HG02981 (cell line): ENCODE results near the gene KTI12.

Source experiments
- ATAC-seq: cut with Tn5 transposase; IDR thresholded peaks from one replicate; pipeline ENCODE4 v1.9.1; 2021; ENCODE audit warnings: mild to moderate bottlenecking, moderate library complexity; ENCODE audit not compliant: unreplicated experiment

The KTI12 gene

GRCh38 chr1:51989582-51990477, 43.8 kb downstream of the KTI12 start:
- ATAC-seq = no peak

- ATAC-seq = no peak
These were observed 45.4 kb downstream of the KTI12 start for GRCh38 chr1:51988254-51988653.

DNA sequence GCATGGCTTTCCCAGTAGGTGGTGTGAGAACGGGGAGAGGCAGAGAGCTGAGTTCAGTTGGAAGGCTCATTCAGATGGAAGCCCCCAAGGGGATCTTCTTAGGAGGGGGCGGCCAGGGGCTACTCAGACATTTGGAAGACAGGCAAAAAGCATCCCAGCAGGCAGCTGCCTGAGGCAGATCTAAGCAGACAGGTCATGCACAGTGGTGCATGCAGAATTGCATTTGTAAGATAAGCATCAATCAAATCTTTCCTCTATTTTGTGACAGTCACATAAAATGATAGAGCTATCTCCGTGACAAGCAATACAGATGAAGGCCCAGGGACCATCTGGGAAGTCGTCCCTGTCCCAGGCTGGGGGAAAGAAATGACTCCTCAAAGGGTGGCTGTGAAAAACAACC, 46.9 kb downstream of the KTI12 start:
- ATAC-seq = no peak

DNA sequence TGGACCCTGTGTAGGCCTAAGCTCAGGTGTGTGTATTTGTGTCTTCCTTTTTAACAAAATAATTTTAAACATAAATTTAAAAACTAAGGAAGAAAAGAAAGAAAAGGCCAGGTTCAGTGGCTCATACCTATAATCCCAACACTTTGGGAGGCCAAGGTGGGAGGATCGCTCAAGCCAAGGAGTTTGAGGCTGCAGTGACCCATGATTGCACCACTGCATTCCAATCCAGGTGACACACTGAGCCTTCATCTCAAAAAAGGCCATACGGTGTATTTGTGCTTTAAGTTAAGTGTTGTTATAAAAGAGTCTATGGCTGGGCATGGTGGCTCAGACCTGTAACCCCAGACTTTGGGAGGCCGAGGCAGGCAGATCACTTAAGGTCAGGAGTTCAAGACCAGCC, 51.4 kb downstream of the KTI12 start:
- no peak for ATAC-seq
